Omental fat pad (tissue), 4 donors: ENCODE measurements around the gene CCDC30. TPM values are rescaled to one million over a fixed set of nuclear protein-coding genes. Genes with fewer than 3 reads are reported as not detected.

Experiments
- ATAC-seq: fragments of 150-250 bp; one replicate; pipeline ENCODE4 v1.9.1; 2016; ENCODE audit warnings: mild to moderate bottlenecking, moderate library complexity; ENCODE audit not compliant: low FRiP score
- DNase-seq: peaks from one replicate; pipeline ENCODE4 v3.0.0-alpha.2; 2019; ENCODE audit warnings: low spot score
- total RNA-seq, 4 donors: library from RNA; depleted of rRNA; stranded (reverse); fragments of >200 nt; gene quantifications; one replicate each; pipeline ENCODE4 v1.1.0, GENCODE V29; 2016
- TF ChIP-seq, protein P1 (sequence below), 3 donors: fragments of 450-650 bp; IDR thresholded peaks; one replicate each; pipeline ENCODE4 v1.5.1; 2016 to 2017; ENCODE audit warnings: antibody characterized with exemption in 3 of 3, mild to moderate bottlenecking in 3 of 3, moderate library complexity in 2 of 3

CCDC30 gene
- total RNA-seq, 4 donors from 2014 or later = 1.9 to 3.5 (median 2.6) TPM

DNA sequence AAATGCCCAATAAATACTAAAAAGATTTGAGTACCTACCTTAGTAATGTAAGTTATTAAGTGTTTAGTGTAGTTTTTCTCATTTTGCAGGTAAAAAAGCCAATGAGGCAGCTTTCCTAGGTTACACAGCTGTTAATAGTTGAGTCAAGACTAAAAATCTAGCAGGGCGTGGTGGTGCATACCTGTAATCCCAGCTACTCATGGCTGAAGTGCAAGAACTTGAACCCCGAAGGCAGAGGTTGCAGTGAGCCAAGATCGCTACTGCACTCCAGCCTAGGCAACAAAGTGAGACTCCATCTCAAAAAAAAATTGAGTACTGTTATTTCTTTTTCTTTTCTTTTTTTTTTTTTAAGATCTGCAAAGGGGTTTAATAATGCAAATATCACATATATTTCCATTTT lies 226.8 kb downstream of the CCDC30 start:
- no peak for DNase-seq
- no peak for ATAC-seq
- TF ChIP-seq, protein P1, sequence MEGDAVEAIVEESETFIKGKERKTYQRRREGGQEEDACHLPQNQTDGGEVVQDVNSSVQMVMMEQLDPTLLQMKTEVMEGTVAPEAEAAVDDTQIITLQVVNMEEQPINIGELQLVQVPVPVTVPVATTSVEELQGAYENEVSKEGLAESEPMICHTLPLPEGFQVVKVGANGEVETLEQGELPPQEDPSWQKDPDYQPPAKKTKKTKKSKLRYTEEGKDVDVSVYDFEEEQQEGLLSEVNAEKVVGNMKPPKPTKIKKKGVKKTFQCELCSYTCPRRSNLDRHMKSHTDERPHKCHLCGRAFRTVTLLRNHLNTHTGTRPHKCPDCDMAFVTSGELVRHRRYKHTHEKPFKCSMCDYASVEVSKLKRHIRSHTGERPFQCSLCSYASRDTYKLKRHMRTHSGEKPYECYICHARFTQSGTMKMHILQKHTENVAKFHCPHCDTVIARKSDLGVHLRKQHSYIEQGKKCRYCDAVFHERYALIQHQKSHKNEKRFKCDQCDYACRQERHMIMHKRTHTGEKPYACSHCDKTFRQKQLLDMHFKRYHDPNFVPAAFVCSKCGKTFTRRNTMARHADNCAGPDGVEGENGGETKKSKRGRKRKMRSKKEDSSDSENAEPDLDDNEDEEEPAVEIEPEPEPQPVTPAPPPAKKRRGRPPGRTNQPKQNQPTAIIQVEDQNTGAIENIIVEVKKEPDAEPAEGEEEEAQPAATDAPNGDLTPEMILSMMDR (IDR thresholded peaks at IDR 0.05) = no peak

GRCh38 chr1:42690477-42691156 lies 227.5 kb downstream of the CCDC30 start:
- ATAC-seq (peak; percentile 31), DNase-seq (no peak)

GRCh38 chr1:42691157-42691498 lies 228.0 kb downstream of the CCDC30 start:
- DNase-seq = no peak
- no peak for ATAC-seq
- TF ChIP-seq, protein P1 (IDR thresholded peaks at IDR 0.05) = no peak

More at GRCh38 chr1:42690477-42691156, 227.5 kb downstream of the CCDC30 start:
- TF ChIP-seq, protein P1 (IDR thresholded peaks at IDR 0.05) = no peak

DNA sequence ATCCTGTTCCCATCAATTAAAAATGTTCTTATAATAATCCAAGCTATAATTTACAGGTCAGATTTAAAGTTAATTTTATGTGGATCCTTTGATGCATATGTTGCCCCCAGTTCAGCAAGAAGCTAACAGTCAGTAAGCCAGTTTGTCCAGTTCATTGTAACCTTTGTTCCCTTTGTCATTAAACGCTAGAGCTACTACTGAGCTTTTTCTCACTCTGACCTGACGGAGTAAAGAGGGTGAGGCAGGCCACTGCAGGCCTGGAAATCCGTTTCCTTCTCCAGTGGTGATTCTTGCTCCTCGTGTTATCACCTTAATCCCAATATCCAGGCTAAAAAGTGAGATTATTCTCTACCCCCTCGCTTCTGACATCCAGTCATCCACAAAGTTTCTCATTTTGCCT lies 229.4 kb downstream of the CCDC30 start:
- no peak for ATAC-seq
- DNase-seq = no peak
- TF ChIP-seq, protein P1 (IDR thresholded peaks at IDR 0.05) = no peak

GRCh38 chr1:42692911-42693310 lies 229.8 kb downstream of the CCDC30 start:
- ATAC-seq (no peak), DNase-seq (no peak)
- TF ChIP-seq, protein P1 (IDR thresholded peaks at IDR 0.05) = no peak

DNA sequence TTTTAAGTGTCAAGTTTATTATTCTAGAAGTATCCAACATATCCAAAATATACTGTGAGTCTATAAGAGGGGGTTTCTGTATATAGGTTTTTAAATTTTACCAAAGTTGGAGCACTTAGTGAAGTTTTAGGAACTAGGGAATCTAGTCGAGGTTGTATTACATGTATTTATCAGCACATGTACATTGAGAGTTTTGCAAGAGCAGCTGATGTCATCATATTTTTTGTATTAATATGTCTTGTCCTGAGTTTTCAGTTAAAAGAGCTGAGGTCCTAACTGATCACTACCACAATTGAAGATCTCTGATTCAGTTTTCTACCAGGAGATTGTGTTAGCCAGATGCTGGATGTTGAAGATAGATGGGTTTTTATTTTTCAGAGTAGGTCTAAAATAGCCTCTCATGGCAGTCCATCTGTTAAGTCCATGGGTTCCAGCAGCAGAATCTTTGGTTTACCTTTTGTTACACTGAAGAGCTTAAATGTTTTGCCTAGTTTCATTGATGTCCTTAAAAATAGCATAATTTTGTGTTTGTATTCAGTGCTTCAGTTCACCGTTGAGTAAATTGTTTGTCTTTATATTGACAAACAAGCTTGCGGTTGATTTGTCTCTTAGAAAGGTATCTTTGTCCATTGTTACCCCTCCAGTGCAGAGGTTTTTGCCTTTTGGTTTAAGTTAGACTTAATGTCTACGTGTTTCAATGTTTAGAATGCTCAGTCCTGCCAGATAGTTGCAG lies 235.2 kb downstream of the CCDC30 start:
- ATAC-seq = no peak
- TF ChIP-seq, protein P1 (IDR thresholded peaks at IDR 0.05) = no peak
- no peak for DNase-seq

- no peak for ATAC-seq
- DNase-seq = no peak
- TF ChIP-seq, protein P1 (IDR thresholded peaks at IDR 0.05) = no peak
These were observed 236.9 kb downstream of the CCDC30 start for GRCh38 chr1:42700006-42700405.
